NOMO-1 treated with dmso at 0.1 percent for 144 hours (cell line): ENCODE data around the gene C18orf63.
A peak's percentile ranks its signal among the peaks of the same experiment; 100 is the strongest.
"Not testable (repeated sequence)": the region's sequence is repeated elsewhere in the genome, so short reads cannot be mapped to it uniquely, and the experiment has no call there.

Source experiments
- DNase-seq: peaks from one replicate; lab custom pipeline; 2025; ENCODE audit not compliant: unreplicated experiment; lab: John Stamatoyannopoulos, UW

C18orf63 gene

GRCh38 chr18:74286106-74286855 lies 29.4 kb upstream of the C18orf63 start:
- no peak for DNase-seq

- DNase-seq: no peak
Measured at GRCh38 chr18:74286856-74287255, 28.8 kb upstream of the C18orf63 start.

GRCh38 chr18:74288041-74288440 lies 27.6 kb upstream of the C18orf63 start:
- no peak for DNase-seq

DNA sequence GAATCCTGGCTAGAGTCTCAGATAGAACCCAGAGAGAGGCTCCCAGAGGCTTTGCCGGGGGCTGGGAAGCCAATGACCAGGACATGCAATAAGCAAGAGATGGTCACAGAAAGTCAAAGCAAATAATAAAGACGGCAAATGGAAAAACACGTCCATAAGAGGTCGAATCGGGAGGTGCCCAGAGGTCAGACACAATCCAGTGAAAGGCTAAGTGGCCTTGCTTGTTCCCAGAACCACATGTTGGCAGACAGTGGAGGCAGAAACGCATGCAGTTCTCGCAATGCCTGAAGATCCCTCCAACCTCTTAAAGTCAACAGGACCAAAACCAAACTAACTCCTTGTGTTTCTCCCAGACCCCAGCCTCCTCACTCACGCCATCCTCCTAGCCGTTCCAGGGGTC lies 26.9 kb upstream of the C18orf63 start:
- no peak for DNase-seq

GRCh38 chr18:74289137-74289536 lies 26.5 kb upstream of the C18orf63 start:
- DNase-seq: no peak

GRCh38 chr18:74290021-74290420 lies 25.6 kb upstream of the C18orf63 start:
- no peak for DNase-seq

GRCh38 chr18:74290794-74291471 lies 24.7 kb upstream of the C18orf63 start:
- no peak for DNase-seq

GRCh38 chr18:74291472-74291770 lies 24.2 kb upstream of the C18orf63 start:
- DNase-seq: no peak

DNA sequence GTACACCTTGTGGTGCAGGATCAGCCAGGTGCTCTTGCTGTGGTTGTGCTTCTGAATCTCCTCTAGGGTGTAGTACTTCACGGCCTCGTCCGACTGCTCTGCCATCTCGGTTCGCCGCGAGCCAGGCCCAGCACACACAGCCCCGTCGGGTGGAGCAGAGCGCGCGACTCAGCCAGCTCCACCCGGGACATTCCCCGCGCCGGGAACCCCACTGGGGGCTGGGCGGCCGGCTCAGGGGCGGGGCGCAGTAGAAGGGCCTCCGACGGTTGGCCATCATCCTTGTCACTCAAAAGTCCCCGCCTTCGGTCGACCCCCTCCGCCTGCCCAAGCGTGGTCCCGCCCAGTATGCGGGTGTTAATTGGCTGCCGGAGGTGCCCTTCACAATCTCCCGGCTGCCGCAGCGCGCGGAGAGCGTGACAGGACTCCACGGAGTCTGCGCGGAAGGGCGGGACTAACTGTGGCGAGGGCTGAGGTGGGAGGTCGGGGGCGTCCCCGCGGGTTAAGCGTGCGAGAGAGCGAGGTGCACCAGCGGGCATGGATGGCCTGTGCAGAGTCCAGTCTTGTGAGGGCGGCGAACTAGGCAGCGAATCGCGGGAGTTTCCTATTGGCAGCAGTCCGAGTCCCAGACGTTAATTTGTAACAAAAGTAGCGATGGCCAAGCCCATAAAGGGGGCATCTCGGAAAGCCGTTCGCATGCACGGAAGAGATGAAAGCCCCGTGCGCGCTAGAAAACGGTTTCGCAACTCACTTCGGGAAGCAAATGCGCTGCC lies 23.7 kb upstream of the C18orf63 start, which contains the start of gene CYB5A:
Gene CYB5A (minus strand): TSS at position 193 of the 770 bp plus-strand sequence. CDS start 88 bp downstream, at position 105.
- DNase-seq: peak; percentile 91

- DNase-seq: no peak
Measured at GRCh38 chr18:74292541-74292858, 23.1 kb upstream of the C18orf63 start.

DNA sequence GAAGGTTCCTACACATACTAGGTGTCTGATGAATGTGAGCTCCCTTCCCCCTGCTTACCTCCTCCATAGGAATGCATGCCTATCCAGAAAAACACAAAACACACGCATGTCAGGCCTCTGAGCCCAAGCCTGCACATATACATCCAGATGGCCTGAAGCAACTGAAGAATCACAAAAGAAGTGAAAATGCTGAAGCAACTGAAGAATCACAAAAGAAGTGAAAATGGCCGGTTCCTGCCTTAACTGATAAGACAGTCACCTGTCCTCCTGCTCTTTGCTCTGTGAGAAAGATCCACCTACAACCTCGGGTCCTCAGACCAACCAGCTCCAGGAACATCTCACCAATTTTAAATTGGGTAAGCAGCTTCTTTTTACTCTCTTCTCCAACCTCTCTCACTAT lies 22.7 kb upstream of the C18orf63 start:
- DNase-seq: not testable (repeated sequence)

DNA sequence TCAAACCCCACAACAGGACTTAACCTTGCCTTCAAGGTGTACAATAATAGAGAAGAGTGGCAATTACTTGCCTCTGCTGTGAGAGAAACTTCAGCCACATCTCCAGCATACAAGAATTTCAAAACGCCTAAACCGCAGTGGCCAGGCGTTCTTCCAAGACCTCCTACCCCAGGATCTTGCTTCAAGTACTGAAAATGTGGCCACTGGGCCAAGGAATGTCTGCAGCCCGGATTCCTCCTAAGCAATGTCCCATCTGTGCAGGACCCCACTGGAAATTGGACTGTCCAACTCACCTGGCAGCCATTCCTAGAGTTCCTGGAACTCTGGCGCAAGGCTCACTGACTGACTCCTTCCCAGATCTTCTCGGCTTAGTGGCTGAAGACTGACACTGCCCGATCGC lies 21.1 kb upstream of the C18orf63 start:
- DNase-seq: no peak

GRCh38 chr18:74299162-74299561 lies 16.5 kb upstream of the C18orf63 start:
- no peak for DNase-seq

DNA sequence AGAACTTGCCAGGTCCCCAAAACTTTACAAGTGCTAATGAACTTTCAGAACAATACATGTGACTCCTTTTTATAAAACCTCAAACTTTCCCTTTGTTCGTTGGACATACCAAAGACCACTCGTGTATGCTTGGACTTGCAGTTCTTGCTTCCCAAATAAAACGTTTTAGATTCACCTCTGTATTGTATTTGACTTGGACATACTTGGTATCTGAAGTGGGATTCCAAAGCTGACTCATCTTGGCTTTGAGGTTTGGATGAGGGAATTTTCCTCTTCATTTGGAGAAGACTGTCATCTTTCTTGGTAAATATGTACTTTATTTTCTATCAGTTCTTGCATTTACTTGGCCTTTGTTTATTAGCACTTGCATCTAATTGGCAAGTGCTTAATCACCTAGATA lies 15.9 kb upstream of the C18orf63 start:
- no peak for DNase-seq

- no peak for DNase-seq
Measured at GRCh38 chr18:74303306-74303705, 12.3 kb upstream of the C18orf63 start.

DNA sequence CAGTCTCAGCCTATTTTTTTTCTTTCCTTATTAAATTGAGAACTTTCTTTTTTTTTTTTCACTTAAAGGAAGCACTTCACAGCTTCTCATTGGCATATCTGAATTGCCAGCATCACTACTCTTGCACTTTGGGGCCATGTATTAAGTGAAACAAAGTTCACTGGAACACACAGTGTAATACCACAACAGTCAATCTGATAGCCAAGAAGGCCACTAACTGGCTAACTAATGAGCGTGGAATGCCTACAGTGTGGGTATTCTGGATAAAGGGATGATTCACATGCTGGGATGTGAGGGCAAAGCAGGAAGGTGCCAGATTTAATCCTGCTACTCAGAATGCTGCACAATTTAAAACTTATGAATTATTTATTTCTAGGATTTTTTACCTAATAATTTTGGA lies 11.7 kb upstream of the C18orf63 start:
- DNase-seq: no peak

GRCh38 chr18:74310411-74310810 lies 5.2 kb upstream of the C18orf63 start:
- no peak for DNase-seq

DNA sequence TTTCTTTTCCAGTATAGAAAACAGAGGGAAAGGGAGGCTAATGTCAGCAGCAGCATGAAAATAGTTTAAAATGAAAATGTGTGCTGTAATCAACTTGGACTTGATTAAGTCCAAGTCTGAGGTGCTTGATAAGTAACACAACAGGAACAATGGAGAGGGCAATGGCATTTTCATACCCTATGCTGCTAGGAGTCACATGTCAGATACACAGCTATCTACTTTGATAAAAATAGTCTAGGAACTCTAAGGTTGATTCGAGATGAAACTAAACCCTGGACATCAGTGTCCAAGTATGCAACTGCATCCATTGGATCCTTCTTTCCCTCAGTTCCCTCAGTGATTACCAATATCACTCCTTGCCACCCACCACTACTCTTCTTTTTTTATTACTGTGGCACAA lies 4.6 kb upstream of the C18orf63 start:
- DNase-seq: no peak

DNA sequence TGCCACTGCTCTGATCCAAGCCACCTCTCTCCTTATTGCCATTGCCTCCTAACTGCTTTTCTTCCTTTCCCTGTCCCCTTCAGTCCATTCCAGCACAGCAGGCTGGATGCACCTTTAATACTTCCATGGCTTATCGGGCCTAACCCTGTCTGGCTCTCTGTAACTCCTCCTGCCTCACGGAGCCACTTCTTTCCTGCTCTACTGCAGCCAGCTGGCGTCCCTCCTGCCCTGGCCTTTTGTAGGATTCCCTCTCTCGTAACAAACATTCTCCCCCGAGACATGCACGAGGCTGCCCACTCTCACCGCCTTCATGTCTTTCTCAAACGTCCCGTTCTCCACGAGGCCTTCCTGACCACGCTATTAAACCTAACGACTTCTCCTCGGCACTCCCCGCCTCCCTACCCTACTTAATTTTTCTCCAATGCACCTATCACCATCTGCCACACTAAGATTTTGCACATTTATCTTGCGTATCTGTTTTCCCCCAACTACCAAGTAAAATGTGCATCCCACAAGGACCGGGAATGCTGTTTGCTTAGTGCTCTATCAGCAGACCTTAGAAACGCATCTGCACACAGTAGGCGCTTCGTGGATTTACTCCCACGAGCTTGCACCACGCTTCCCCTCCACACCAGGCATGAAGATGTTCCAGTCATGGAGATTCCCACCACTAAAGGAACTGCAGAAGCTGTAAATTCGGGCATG lies 728 bp upstream of the C18orf63 start:
- no peak for DNase-seq

DNA sequence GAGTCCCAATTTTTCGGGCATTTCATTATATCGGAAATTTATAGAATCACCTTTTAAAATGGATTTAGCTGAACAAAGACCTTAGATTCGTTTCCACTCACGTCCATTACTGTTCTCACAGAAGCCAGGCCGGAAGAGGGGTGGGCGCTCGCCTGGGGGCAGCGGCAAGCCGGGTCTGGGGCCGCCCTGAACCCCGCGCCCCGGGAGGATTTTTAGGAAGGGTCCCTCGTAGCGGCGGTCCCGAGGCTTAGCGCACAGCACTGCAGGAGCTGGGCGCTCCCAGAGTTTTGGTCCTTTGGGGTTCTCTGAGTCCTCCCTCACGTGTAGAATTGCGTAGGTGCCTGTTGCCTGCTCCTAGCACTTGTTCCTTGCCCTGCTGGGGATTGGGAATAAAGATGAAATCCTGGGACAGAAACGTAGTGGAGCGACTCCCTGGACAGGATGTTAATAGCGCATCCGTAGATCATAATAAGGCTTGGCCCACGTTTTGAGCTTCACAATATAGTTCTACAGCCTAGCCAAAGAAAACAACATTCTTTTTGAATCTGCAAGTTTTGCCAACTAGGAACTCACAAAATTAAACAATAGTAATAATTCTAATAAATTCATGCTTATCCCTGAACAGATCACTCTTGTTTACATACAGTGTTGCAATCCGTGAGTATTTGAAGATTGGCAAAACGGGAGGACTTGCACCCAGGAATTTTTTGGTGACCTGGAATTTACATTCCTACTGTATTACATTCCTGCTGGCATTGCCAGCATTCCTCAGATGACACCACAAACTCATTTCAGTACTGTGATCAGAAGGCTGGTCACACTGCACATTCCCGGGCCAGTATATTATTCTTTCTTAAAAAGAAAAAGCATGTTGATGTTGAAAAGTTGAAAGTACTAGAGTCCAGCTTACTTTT lies 875 bp downstream of the C18orf63 start:
- DNase-seq: no peak

DNA sequence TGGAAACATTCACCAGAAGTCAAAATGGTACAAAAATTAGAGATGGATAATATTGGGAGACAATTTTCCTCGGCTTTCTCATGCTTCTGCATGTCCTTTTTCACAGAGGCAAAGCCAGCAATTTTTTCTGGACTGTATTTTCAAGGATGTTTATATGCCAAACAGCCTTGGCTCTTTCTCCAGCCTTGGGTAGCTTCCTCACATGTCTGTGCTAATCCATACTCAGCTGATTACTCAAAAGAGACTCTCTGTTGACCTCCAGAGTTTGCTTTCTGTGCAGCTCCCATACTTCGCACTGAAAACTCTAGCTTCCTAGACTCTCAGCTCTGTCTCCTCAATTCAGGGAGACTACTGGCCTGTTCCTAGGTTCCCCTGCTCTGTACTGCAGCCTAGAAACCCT lies 10.6 kb downstream of the C18orf63 start:
- DNase-seq: no peak
